Liver (tissue), 9 donors: Measurements from ENCODE around the gene MAPK11. TPM values are rescaled to one million over a fixed set of nuclear protein-coding genes. Genes with fewer than 3 reads are reported as not detected.

ENCODE experiments used
- DNase-seq: peaks from one replicate; pipeline ENCODE4 v3.0.0-alpha.2; 2017; ENCODE audit warnings: low spot score
- H3K27ac ChIP-seq, 2 donors: one replicate each; pipeline ENCODE4 v1.7.0; 2013; ENCODE audit warnings: inconsistent platforms in 2 of 2, low read length in 2 of 2, control low read depth in 1 of 2, low read depth in 1 of 2, mild to moderate bottlenecking in 1 of 2
- H3K27me3 ChIP-seq, 4 donors: one replicate each; pipeline versions ENCODE4 v1.6.1 to v1.7.0; 2013; ENCODE audit warnings: low read length in 3 of 4, inconsistent platforms in 1 of 4, mild to moderate bottlenecking in 1 of 4, moderate library complexity in 1 of 4; ENCODE audit not compliant: control insufficient read depth in 4 of 4, insufficient read depth in 4 of 4
- H3K36me3 ChIP-seq, 4 donors: one replicate each; pipeline versions ENCODE4 v1.6.1 to v1.7.0; 2013; ENCODE audit warnings: low read length in 3 of 4, mild to moderate bottlenecking in 3 of 4, low read depth in 1 of 4, moderate library complexity in 1 of 4; ENCODE audit not compliant: control insufficient read depth in 4 of 4, insufficient read depth in 3 of 4
- H3K4me1 ChIP-seq, 4 donors: one replicate each; pipeline versions ENCODE4 v1.6.1 to v1.7.0; 2013; ENCODE audit warnings: low read length in 3 of 4, mild to moderate bottlenecking in 3 of 4, moderate library complexity in 1 of 4; ENCODE audit not compliant: control insufficient read depth in 4 of 4, insufficient read depth in 4 of 4
- H3K4me3 ChIP-seq, 3 donors: one replicate each; pipeline versions ENCODE4 v1.6.1 to v1.7.0; 2013; ENCODE audit warnings: low read length in 3 of 3, control low read depth in 1 of 3, low read depth in 1 of 3, mild to moderate bottlenecking in 1 of 3
- H3K9ac ChIP-seq, 2 donors: one replicate each; pipeline ENCODE4 v1.7.0; 2013; ENCODE audit warnings: low read length in 2 of 2, mild to moderate bottlenecking in 2 of 2, moderate library complexity in 2 of 2, control low read depth in 1 of 2, low read depth in 1 of 2
- H3K9me3 ChIP-seq, 4 donors: one replicate each; pipeline versions ENCODE4 v1.6.1 to v1.7.0; 2013; ENCODE audit warnings: low read length in 3 of 4; ENCODE audit not compliant: control insufficient read depth in 4 of 4
- EGR1 ChIP-seq, 2 donors: IDR thresholded peaks; 2 replicates each; pipeline ENCODE4 v1.6.1; 2016 to 2018; ENCODE audit warnings: antibody characterized with exemption in 2 of 2, low read depth in 2 of 2
- GABPA ChIP-seq, 2 donors: IDR thresholded peaks in 1 of 2; conservative IDR thresholded peaks in 1 of 2; 2 replicates each; pipeline ENCODE4 v1.6.1; 2016; ENCODE audit warnings: antibody characterized with exemption in 2 of 2, mild to moderate bottlenecking in 1 of 2, moderate library complexity in 1 of 2
- HNF4A ChIP-seq, 2 donors: conservative IDR thresholded peaks; 2 replicates each; pipeline ENCODE4 v1.6.1; 2016; ENCODE audit warnings: antibody characterized with exemption in 2 of 2, mild to moderate bottlenecking in 2 of 2
- HNF4G ChIP-seq: IDR thresholded peaks from 2 replicates; pipeline ENCODE4 v1.6.1; 2016; ENCODE audit warnings: antibody characterized with exemption
- JUND ChIP-seq, 2 donors: IDR thresholded peaks; 2 replicates each; pipeline ENCODE4 v1.6.1; 2016; ENCODE audit warnings: antibody characterized with exemption in 2 of 2
- NR2F2 ChIP-seq: IDR thresholded peaks from 2 replicates; pipeline ENCODE4 v1.6.1; 2016; ENCODE audit warnings: antibody characterized with exemption
- RAD21 ChIP-seq, 2 donors: IDR thresholded peaks; 2 replicates each; pipeline ENCODE4 v1.6.1; 2016; ENCODE audit warnings: antibody characterized with exemption in 2 of 2, mild to moderate bottlenecking in 2 of 2
- RXRA ChIP-seq, 2 donors: IDR thresholded peaks; 2 replicates each; pipeline ENCODE4 v1.6.1; 2017 to 2018; ENCODE audit warnings: antibody characterized with exemption in 2 of 2, mild to moderate bottlenecking in 1 of 2
- SP1 ChIP-seq: IDR thresholded peaks from 2 replicates; pipeline ENCODE4 v1.6.1; 2018; ENCODE audit warnings: antibody characterized with exemption, mild to moderate bottlenecking
- TAF1 ChIP-seq: conservative IDR thresholded peaks from 2 replicates; pipeline ENCODE4 v1.6.1; 2016; ENCODE audit warnings: antibody characterized with exemption, mild to moderate bottlenecking
- YY1 ChIP-seq: IDR thresholded peaks from 2 replicates; pipeline ENCODE4 v1.6.1; 2016; ENCODE audit warnings: antibody characterized with exemption, mild to moderate bottlenecking
- WGBS: extraction: QIAGEN DNeasy Blood & Tissue Kit; methylation state at CpG from one replicate; pipeline ENCODE4 v1.1.7; 2013; 5-methylcytosine and 5-hydroxymethylcytosine counted together
- polyA plus RNA-seq, 2 donors: library from polyadenylated mRNA; stranded (reverse) in 1 of 2; unstranded in 1 of 2; fragments of 200-250 nt in 1 of 2; fragments of >200 nt in 1 of 2; fragmentation: Nextera tagmentation in 1 of 2; extraction: Ambion mirVana in 1 of 2; gene quantifications; one replicate each; pipeline versions ENCODE4 v1.2.1 to v1.2.3, GENCODE V29; 2013 to 2015
- total RNA-seq, 2 donors: library from RNA; depleted of rRNA; stranded (reverse); fragments of >200 nt; gene quantifications; one replicate each; pipeline ENCODE4 v1.2.3, GENCODE V29; 2014
- TF ChIP-seq, protein P1 (sequence below): IDR thresholded peaks from 2 replicates; pipeline ENCODE4 v1.6.1; 2016; ENCODE audit warnings: antibody characterized with exemption, mild to moderate bottlenecking
- TF ChIP-seq, protein P2 (sequence below): fragments of 150-350 bp; IDR thresholded peaks from 2 replicates; pipeline ENCODE4 v1.5.1; 2017; ENCODE audit warnings: improper control_type of control experiment, low read depth, low read length; ENCODE audit not compliant: missing input control
- TF ChIP-seq, protein P3 (sequence below): IDR thresholded peaks from 2 replicates; pipeline ENCODE4 v1.6.1; 2016; ENCODE audit warnings: antibody characterized with exemption
- TF ChIP-seq, protein P4 (sequence below): IDR thresholded peaks from 2 replicates; pipeline ENCODE4 v1.6.1; 2016; ENCODE audit warnings: antibody characterized with exemption
- TF ChIP-seq, protein P5 (sequence below): IDR thresholded peaks from 2 replicates; pipeline ENCODE4 v1.6.1; 2016; ENCODE audit warnings: antibody characterized with exemption
- donor health status: healthy.
- donor health status: healthy.
- donor health status: healthy.
- donor health status: healthy.
- donor health status: healthy.

MAPK11 gene
- total and polyA plus RNA-seq, 4 donors = 0.65 to 2.0 (median 1.0) TPM

DNA sequence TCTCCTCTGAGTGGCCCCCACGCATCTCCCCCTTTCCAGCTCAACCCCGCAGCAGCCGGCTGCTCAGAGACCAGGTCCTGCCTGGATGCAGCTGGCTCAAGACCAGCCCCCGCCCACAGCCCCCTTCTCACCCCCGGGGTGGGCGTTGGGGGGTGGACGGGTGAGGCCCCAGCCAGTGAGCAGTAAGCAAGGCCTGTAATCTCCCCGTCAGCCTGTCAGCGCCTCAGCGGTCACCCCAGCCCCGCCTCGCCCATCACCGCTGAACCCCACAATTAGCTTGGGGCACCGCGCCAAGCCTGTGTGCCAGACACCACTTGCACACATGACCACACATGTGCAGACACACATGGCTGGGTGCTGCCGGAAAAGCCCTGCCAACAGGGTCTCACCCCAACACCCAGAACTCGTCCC, 31.4 kb upstream of the MAPK11 start:
- Histone ChIP-seq H3K27ac (peak overlapping the region; percentile 53 to 75), H3K4me3 (no peak overlapping the region)
- WGBS = 71% methylated on average over 17 of the region's 17 CpGs

DNA sequence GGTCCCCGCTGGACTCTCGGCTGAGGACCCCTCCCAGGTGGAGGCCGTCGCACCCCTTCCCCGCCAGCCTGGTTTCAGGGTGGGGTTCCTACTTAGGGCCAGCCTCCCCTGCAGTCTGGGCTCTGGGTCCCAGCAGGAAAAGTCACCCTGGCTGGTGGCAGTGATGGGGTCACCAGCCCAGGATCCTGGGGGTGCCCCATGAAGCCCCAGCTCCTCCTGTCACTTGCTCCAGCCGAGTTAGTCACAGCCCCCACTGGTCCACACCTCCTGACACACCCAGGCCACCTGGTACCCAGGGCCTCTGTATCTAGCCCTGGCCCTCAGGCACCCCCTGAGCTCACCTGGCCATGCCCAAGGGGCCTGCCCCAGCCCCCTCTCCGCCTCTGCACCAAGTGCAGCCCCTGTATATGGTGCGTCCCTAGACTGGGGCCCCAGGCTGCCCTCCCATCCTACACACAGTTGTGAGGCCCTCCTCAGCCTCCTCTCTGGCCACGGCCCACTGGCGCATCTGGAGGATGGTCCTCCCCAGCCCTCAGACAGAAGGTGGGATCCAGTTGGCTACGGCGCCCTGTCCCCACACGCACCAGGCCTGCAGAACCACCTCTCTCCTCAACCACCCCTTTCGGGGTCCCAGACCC, 30.6 kb upstream of the MAPK11 start:
- Histone ChIP-seq H3K4me1 (peaks cover 49 to 92% (median 75%) of the 10 kb centered on the region in 4 donors), H3K36me3 (no peaks in the 10 kb centered on the region), H3K27ac (no peak overlapping the region), H3K9ac (no peak overlapping the region), H3K27me3 (no peaks in the 10 kb centered on the region), H3K4me3 (no peak overlapping the region), H3K9me3 (no peaks in the 10 kb centered on the region)
- WGBS = 67% methylated on average over 14 of the region's 14 CpGs
- TF ChIP-seq NR2F2 (no peak), SP1 (no peak), RXRA (IDR thresholded peaks at IDR 0.05) (no peak), RAD21 (IDR thresholded peaks at IDR 0.05) (no peak), HNF4A (conservative IDR thresholded peaks at IDR 0.05) (no peak), TAF1 (no peak), HNF4G (no peak), GABPA (IDR thresholded peaks at IDR 0.05 in 1 of 2, conservative IDR thresholded peaks at IDR 0.05 in 1 of 2) (no peak)
- TF ChIP-seq, protein P1, sequence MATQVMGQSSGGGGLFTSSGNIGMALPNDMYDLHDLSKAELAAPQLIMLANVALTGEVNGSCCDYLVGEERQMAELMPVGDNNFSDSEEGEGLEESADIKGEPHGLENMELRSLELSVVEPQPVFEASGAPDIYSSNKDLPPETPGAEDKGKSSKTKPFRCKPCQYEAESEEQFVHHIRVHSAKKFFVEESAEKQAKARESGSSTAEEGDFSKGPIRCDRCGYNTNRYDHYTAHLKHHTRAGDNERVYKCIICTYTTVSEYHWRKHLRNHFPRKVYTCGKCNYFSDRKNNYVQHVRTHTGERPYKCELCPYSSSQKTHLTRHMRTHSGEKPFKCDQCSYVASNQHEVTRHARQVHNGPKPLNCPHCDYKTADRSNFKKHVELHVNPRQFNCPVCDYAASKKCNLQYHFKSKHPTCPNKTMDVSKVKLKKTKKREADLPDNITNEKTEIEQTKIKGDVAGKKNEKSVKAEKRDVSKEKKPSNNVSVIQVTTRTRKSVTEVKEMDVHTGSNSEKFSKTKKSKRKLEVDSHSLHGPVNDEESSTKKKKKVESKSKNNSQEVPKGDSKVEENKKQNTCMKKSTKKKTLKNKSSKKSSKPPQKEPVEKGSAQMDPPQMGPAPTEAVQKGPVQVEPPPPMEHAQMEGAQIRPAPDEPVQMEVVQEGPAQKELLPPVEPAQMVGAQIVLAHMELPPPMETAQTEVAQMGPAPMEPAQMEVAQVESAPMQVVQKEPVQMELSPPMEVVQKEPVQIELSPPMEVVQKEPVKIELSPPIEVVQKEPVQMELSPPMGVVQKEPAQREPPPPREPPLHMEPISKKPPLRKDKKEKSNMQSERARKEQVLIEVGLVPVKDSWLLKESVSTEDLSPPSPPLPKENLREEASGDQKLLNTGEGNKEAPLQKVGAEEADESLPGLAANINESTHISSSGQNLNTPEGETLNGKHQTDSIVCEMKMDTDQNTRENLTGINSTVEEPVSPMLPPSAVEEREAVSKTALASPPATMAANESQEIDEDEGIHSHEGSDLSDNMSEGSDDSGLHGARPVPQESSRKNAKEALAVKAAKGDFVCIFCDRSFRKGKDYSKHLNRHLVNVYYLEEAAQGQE = no peak
- TF ChIP-seq, protein P2, sequence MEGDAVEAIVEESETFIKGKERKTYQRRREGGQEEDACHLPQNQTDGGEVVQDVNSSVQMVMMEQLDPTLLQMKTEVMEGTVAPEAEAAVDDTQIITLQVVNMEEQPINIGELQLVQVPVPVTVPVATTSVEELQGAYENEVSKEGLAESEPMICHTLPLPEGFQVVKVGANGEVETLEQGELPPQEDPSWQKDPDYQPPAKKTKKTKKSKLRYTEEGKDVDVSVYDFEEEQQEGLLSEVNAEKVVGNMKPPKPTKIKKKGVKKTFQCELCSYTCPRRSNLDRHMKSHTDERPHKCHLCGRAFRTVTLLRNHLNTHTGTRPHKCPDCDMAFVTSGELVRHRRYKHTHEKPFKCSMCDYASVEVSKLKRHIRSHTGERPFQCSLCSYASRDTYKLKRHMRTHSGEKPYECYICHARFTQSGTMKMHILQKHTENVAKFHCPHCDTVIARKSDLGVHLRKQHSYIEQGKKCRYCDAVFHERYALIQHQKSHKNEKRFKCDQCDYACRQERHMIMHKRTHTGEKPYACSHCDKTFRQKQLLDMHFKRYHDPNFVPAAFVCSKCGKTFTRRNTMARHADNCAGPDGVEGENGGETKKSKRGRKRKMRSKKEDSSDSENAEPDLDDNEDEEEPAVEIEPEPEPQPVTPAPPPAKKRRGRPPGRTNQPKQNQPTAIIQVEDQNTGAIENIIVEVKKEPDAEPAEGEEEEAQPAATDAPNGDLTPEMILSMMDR = no peak
- TF ChIP-seq, protein P3, sequence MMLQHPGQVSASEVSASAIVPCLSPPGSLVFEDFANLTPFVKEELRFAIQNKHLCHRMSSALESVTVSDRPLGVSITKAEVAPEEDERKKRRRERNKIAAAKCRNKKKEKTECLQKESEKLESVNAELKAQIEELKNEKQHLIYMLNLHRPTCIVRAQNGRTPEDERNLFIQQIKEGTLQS = no peak
- no peak for DNase-seq

More for the DNA sequence above, 31.4 kb upstream of the MAPK11 start:
- no peaks in the 10 kb centered on the region for H3K36me3 ChIP-seq
- DNase-seq = no peak
- H3K4me1 ChIP-seq = peaks cover 47 to 91% (median 70%) of the 10 kb centered on the region in 4 donors
- H3K27me3 ChIP-seq = no peaks in the 10 kb centered on the region
- H3K9me3 ChIP-seq = no peaks in the 10 kb centered on the region
- no peak overlapping the region for H3K9ac ChIP-seq
- TF ChIP-seq NR2F2 (no peak), SP1 (no peak), GABPA (IDR thresholded peaks at IDR 0.05 in 1 of 2, conservative IDR thresholded peaks at IDR 0.05 in 1 of 2) (no peak), HNF4G (no peak), EGR1 (IDR thresholded peaks at IDR 0.05; ENCODE audit: low read depth in 2 of 2) (no peak), JUND (IDR thresholded peaks at IDR 0.05) (no peak), TAF1 (no peak), YY1 (no peak)
- TF ChIP-seq, protein P1 = no peak
- TF ChIP-seq, protein P3 = no peak
- TF ChIP-seq, protein P4, sequence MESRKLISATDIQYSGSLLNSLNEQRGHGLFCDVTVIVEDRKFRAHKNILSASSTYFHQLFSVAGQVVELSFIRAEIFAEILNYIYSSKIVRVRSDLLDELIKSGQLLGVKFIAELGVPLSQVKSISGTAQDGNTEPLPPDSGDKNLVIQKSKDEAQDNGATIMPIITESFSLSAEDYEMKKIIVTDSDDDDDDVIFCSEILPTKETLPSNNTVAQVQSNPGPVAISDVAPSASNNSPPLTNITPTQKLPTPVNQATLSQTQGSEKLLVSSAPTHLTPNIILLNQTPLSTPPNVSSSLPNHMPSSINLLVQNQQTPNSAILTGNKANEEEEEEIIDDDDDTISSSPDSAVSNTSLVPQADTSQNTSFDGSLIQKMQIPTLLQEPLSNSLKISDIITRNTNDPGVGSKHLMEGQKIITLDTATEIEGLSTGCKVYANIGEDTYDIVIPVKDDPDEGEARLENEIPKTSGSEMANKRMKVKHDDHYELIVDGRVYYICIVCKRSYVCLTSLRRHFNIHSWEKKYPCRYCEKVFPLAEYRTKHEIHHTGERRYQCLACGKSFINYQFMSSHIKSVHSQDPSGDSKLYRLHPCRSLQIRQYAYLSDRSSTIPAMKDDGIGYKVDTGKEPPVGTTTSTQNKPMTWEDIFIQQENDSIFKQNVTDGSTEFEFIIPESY = no peak
- TF ChIP-seq, protein P5, sequence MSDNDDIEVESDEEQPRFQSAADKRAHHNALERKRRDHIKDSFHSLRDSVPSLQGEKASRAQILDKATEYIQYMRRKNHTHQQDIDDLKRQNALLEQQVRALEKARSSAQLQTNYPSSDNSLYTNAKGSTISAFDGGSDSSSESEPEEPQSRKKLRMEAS = no peak
